PC-9 (cell line): ENCODE measurements around the gene AOAH. TPM values are rescaled to one million over a fixed set of nuclear protein-coding genes. Genes with fewer than 3 reads are reported as not detected.

Experiments used
- BruUV-seq: library from RNA; stranded (reverse); fragments of 400-500 nt; replicated peaks from 2 replicates; lab custom pipeline; 2021; lab: Mats Ljungman, UMichigan
- CTCF ChIA-PET: fragments of 300-600 bp; sonication (Branson Sonifier 250); formaldehyde crosslinking; loops from one replicate; lab custom pipeline; 2022; ENCODE audit warnings: antibody characterized with exemption; lab: Charles Lee
- POLR2A ChIA-PET: fragments of 300-600 bp; sonication (Branson Sonifier 250); formaldehyde crosslinking; loops from one replicate; lab custom pipeline; 2022; ENCODE audit warnings: antibody characterized with exemption; ENCODE audit not compliant: unreplicated experiment; lab: Charles Lee
- DNase-seq, 2 experiments: peaks; one replicate each; pipeline versions ENCODE4 v3.0.0 to v3.0.0-alpha.2; 2015 to 2022; ENCODE audit warnings: mixed read lengths in 1 of 2
- H2AFZ ChIP-seq: fragments of 200-600 bp; sonication (generic); 2 replicates; pipeline ENCODE4 v1.8.1; 2017; ENCODE audit warnings: antibody characterized with exemption
- H3F3A ChIP-seq: fragments of 200-600 bp; sonication (generic); 2 replicates; pipeline ENCODE4 v1.8.1; 2017; ENCODE audit warnings: antibody characterized with exemption, mild to moderate bottlenecking, low read depth; ENCODE audit not compliant: insufficient read depth
- H3K27ac ChIP-seq: fragments of 200-600 bp; sonication (generic); 2 replicates; pipeline ENCODE4 v1.6.1; 2016; ENCODE audit warnings: mixed run types
- H3K27me3 ChIP-seq: fragments of 200-600 bp; sonication (generic); 2 replicates; pipeline ENCODE4 v1.6.1; 2016; ENCODE audit warnings: low read depth, mixed run types; ENCODE audit not compliant: insufficient read depth
- H3K36me3 ChIP-seq: fragments of 200-600 bp; sonication (generic); 2 replicates; pipeline ENCODE4 v1.6.1; 2016; ENCODE audit warnings: low read depth, mixed run types
- H3K4me1 ChIP-seq: fragments of 200-600 bp; sonication (generic); replicated peaks from 2 replicates; pipeline ENCODE4 v1.6.1; 2016; ENCODE audit warnings: mixed run types; ENCODE audit not compliant: insufficient read depth
- H3K4me2 ChIP-seq: fragments of 200-600 bp; sonication (generic); 2 replicates; pipeline ENCODE4 v1.6.1; 2017; ENCODE audit warnings: mixed run types
- H3K4me3 ChIP-seq: fragments of 200-600 bp; sonication (generic); 2 replicates; pipeline ENCODE4 v1.6.1; 2016; ENCODE audit warnings: mixed run types
- H3K79me2 ChIP-seq: fragments of 200-600 bp; sonication (generic); 2 replicates; pipeline ENCODE4 v1.6.1; 2017; ENCODE audit warnings: low read depth, mixed run types
- H3K9me2 ChIP-seq: fragments of 200-600 bp; sonication (generic); 2 replicates; pipeline ENCODE4 v1.8.1; 2017; ENCODE audit warnings: mild to moderate bottlenecking; ENCODE audit not compliant: insufficient read depth
- H3K9me3 ChIP-seq: fragments of 200-600 bp; sonication (generic); 2 replicates; pipeline ENCODE4 v1.8.1; 2016; ENCODE audit warnings: low read depth; ENCODE audit not compliant: insufficient read depth
- H4K20me1 ChIP-seq: fragments of 200-600 bp; sonication (generic); 2 replicates; pipeline ENCODE4 v1.8.1; 2017; ENCODE audit not compliant: insufficient read depth
- CTCF ChIP-seq: fragments of 200-600 bp; sonication (generic); conservative IDR thresholded peaks from 2 replicates; pipeline ENCODE4 v1.6.1; 2017; ENCODE audit warnings: mixed run types, antibody characterized with exemption, mild to moderate bottlenecking, moderate library complexity
- EZH2 ChIP-seq: fragments of 200-600 bp; sonication (generic); IDR thresholded peaks from 2 replicates; pipeline ENCODE4 v1.8.0; 2017; ENCODE audit warnings: antibody characterized with exemption, low read depth
- intact Hi-C: fragments of 100-400 bp; cut with micrococcal nuclease; formaldehyde crosslinking; loops from one replicate; pipeline ENCODE4 v1.10.0; 2022; ENCODE audit not compliant: unreplicated experiment
- total RNA-seq: library from RNA; stranded (reverse); gene quantifications from 2 replicates; pipeline ENCODE4 v1.2.3, GENCODE V29; 2021

Gene AOAH
- total RNA-seq, 1 experiment from 2014 or later, result not detected

GRCh38 chr7:36690041-36690440 is 34.3 kb downstream of the AOAH start:
- no peaks in the 10 kb centered on the region for H3K9me2 ChIP-seq

GRCh38 chr7:36686499-36686898 is 37.8 kb downstream of the AOAH start:
- H2AFZ ChIP-seq, result no peak overlapping the region
- H3K79me2 ChIP-seq, result no peaks in the 10 kb centered on the region
- H3K4me3 ChIP-seq, result no peak overlapping the region
- no peak overlapping the region for H3K4me2 ChIP-seq
- no peak for DNase-seq
- intact Hi-C loops, result no loop called here
- TF ChIP-seq CTCF, result no peak
- no peak overlapping the region for H3K27ac ChIP-seq
- POLR2A ChIA-PET, result no interaction called here
- no peaks in the 10 kb centered on the region for H3K9me2 ChIP-seq
- CTCF ChIA-PET, result interaction anchor here (0.7 kb wide), 1 partner anchor 758 kb away, joined by 3 read pairs; no protein-coding TSS in a partner anchor
- peaks cover 14% of the 10 kb centered on the region; the same call in 1 of the 2 replicates for H3K27me3 ChIP-seq
- H3K36me3 ChIP-seq, result no peaks in the 10 kb centered on the region
- no peaks in the 10 kb centered on the region for H3K4me1 ChIP-seq
- no peaks in the 10 kb centered on the region for H4K20me1 ChIP-seq
- H3F3A ChIP-seq, result no peaks in the 10 kb centered on the region
- BruUV-seq, result no TSS peak
- no peaks in the 10 kb centered on the region for H3K9me3 ChIP-seq

More at GRCh38 chr7:36690041-36690440, 34.3 kb downstream of the AOAH start:
- no peaks in the 10 kb centered on the region; the same call in 1 of the 2 replicates for H4K20me1 ChIP-seq
- DNase-seq, result no peak
- no peak overlapping the region for H3K4me3 ChIP-seq
- intact Hi-C loops, result no loop called here
- CTCF ChIA-PET, result no interaction called here
- H3K36me3 ChIP-seq, result no peaks in the 10 kb centered on the region
- H3K9me3 ChIP-seq, result no peaks in the 10 kb centered on the region
- POLR2A ChIA-PET, result no interaction called here
- no peaks in the 10 kb centered on the region for H3F3A ChIP-seq
- no peak overlapping the region for H3K27ac ChIP-seq
- H3K79me2 ChIP-seq, result no peaks in the 10 kb centered on the region
- no peak for TF ChIP-seq EZH2
- no peak for TF ChIP-seq CTCF
- no peaks in the 10 kb centered on the region for H3K4me1 ChIP-seq
- BruUV-seq, result no TSS peak
- no peak overlapping the region for H3K4me2 ChIP-seq
- no peak overlapping the region for H2AFZ ChIP-seq
- peaks cover 12% of the 10 kb centered on the region; the same call in 1 of the 2 replicates for H3K27me3 ChIP-seq

GRCh38 chr7:36684954-36685353 is 39.3 kb downstream of the AOAH start:
- H3K4me2 ChIP-seq, result no peak overlapping the region
- peaks cover 14% of the 10 kb centered on the region; the same call in 1 of the 2 replicates for H3K27me3 ChIP-seq
- H3K27ac ChIP-seq, result no peak overlapping the region
- H3K9me3 ChIP-seq, result no peaks in the 10 kb centered on the region
- no TSS peak for BruUV-seq
- TF ChIP-seq EZH2, result no peak
- TF ChIP-seq CTCF, result no peak
- no peaks in the 10 kb centered on the region for H4K20me1 ChIP-seq
- H2AFZ ChIP-seq, result no peak overlapping the region
- no peak for DNase-seq
- no peaks in the 10 kb centered on the region for H3F3A ChIP-seq
- no peak overlapping the region for H3K4me3 ChIP-seq
- no peaks in the 10 kb centered on the region for H3K36me3 ChIP-seq
- CTCF ChIA-PET, result interaction anchor here (0.5 kb wide), 1 partner anchor 37 kb away, joined by 3 read pairs; no protein-coding TSS in a partner anchor
- intact Hi-C loops, result no loop called here
- H3K9me2 ChIP-seq, result no peaks in the 10 kb centered on the region
- H3K4me1 ChIP-seq, result no peaks in the 10 kb centered on the region
- H3K79me2 ChIP-seq, result no peaks in the 10 kb centered on the region
- POLR2A ChIA-PET, result no interaction called here
